HEK293 (cell line): ENCODE data around the gene SCP2D1.

Experiments
- CTCF ChIA-PET: fragments of 350-600 bp; formaldehyde crosslinking; extraction: SDS; loops from one replicate; lab custom pipeline; 2021; ENCODE audit warnings: antibody characterized with exemption; lab: Yijun Ruan, JAX
- POLR2A ChIA-PET: fragments of 300-600 bp; formaldehyde crosslinking; extraction: SDS; loops from one replicate; lab custom pipeline; 2020; ENCODE audit warnings: antibody characterized with exemption, inconsistent platforms; lab: Yijun Ruan, JAX
- H3K27ac ChIP-seq: fragments of 200-500 bp; sonication (Bioruptor generic); 2 replicates; pipeline ENCODE4 v1.5.1; 2014; ENCODE audit warnings: low read depth, low read length, control low read depth, inconsistent platforms; ENCODE audit errors: extremely low read depth
- H3K36me3 ChIP-seq, 2 experiments: fragments of 200-500 bp in 1 of 2; sonication (Bioruptor generic) in 1 of 2; 1 replicate in 1 of 2; 2 replicates in 1 of 2; pipeline ENCODE4 v1.5.1; 2014 to 2017; ENCODE audit warnings: inconsistent platforms in 2 of 2, low read length in 2 of 2; ENCODE audit not compliant: control insufficient read depth in 2 of 2, insufficient read depth in 1 of 2
- H3K4me1 ChIP-seq: fragments of 200-500 bp; sonication (Bioruptor generic); 2 replicates; pipeline ENCODE4 v1.5.1; 2014; ENCODE audit warnings: mild to moderate bottlenecking, low read length, inconsistent platforms; ENCODE audit not compliant: control insufficient read depth, insufficient read depth
- H3K4me3 ChIP-seq: 2 replicates; pipeline ENCODE4 v1.5.1; 2011; ENCODE audit warnings: low read depth, mild to moderate bottlenecking, control low read depth, low read length, moderate library complexity
- H3K9me3 ChIP-seq: fragments of 200-500 bp; sonication (Bioruptor generic); 2 replicates; pipeline ENCODE4 v1.5.1; 2014; ENCODE audit warnings: low read depth, low read length, inconsistent platforms; ENCODE audit not compliant: control insufficient read depth, insufficient read depth
- BCL11B ChIP-seq: fragments of 450-650 bp; formaldehyde crosslinking; IDR thresholded peaks from 2 replicates; pipeline ENCODE4 v1.5.1; 2016; ENCODE audit warnings: low read depth, missing biosample characterization, missing genetic modification characterization
- GLI4 ChIP-seq: fragments of 450-650 bp; formaldehyde crosslinking; IDR thresholded peaks from 2 replicates; pipeline ENCODE4 v1.5.1; 2016; ENCODE audit warnings: missing biosample characterization, missing genetic modification characterization
- GLIS2 ChIP-seq: fragments of 450-650 bp; formaldehyde crosslinking; IDR thresholded peaks from 2 replicates; pipeline ENCODE4 v1.5.1; 2016; ENCODE audit warnings: missing biosample characterization, missing genetic modification characterization
- KLF7 ChIP-seq: fragments of 450-650 bp; formaldehyde crosslinking; IDR thresholded peaks from 2 replicates; pipeline ENCODE4 v1.5.1; 2016; ENCODE audit warnings: missing biosample characterization, missing genetic modification characterization, borderline replicate concordance
- OSR2 ChIP-seq: fragments of 450-650 bp; formaldehyde crosslinking; IDR thresholded peaks from 2 replicates; pipeline ENCODE4 v1.5.1; 2016; ENCODE audit warnings: missing biosample characterization, missing genetic modification characterization
- OVOL3 ChIP-seq: fragments of 450-650 bp; formaldehyde crosslinking; IDR thresholded peaks from 2 replicates; pipeline ENCODE4 v1.5.1; 2016; ENCODE audit warnings: missing biosample characterization, missing genetic modification characterization
- RBAK ChIP-seq: fragments of 450-650 bp; formaldehyde crosslinking; IDR thresholded peaks from 2 replicates; pipeline ENCODE4 v1.5.1; 2016; ENCODE audit warnings: missing biosample characterization, missing genetic modification characterization
- SP3 ChIP-seq: fragments of 450-650 bp; formaldehyde crosslinking; IDR thresholded peaks from 2 replicates; pipeline ENCODE4 v1.5.1; 2016; ENCODE audit warnings: missing biosample characterization, missing genetic modification characterization
- SP7 ChIP-seq: fragments of 450-650 bp; formaldehyde crosslinking; IDR thresholded peaks from 2 replicates; pipeline ENCODE4 v1.5.1; 2016; ENCODE audit warnings: missing biosample characterization, missing genetic modification characterization
- YY1 ChIP-seq: fragments of 450-650 bp; formaldehyde crosslinking; IDR thresholded peaks from 2 replicates; pipeline ENCODE4 v1.5.1; 2018; ENCODE audit warnings: missing biosample characterization, missing genetic modification characterization
- ZBTB48 ChIP-seq: fragments of 450-650 bp; formaldehyde crosslinking; IDR thresholded peaks from 2 replicates; pipeline ENCODE4 v1.5.1; 2016; ENCODE audit warnings: missing biosample characterization, missing genetic modification characterization
- ZIC2 ChIP-seq: fragments of 450-650 bp; formaldehyde crosslinking; IDR thresholded peaks from 2 replicates; pipeline ENCODE4 v1.5.1; 2016; ENCODE audit warnings: missing biosample characterization, missing genetic modification characterization
- ZNF169 ChIP-seq: fragments of 450-650 bp; formaldehyde crosslinking; IDR thresholded peaks from 2 replicates; pipeline ENCODE4 v1.5.1; 2016; ENCODE audit warnings: missing biosample characterization, missing genetic modification characterization
- ZNF174 ChIP-seq: fragments of 450-650 bp; formaldehyde crosslinking; IDR thresholded peaks from 2 replicates; pipeline ENCODE4 v1.5.0; 2017; ENCODE audit warnings: missing biosample characterization, mild to moderate bottlenecking, missing genetic modification characterization
- ZNF18 ChIP-seq: fragments of 450-650 bp; formaldehyde crosslinking; IDR thresholded peaks from 2 replicates; pipeline ENCODE4 v1.5.1; 2016; ENCODE audit warnings: missing biosample characterization, missing genetic modification characterization
- ZNF223 ChIP-seq: fragments of 450-650 bp; formaldehyde crosslinking; IDR thresholded peaks from 2 replicates; pipeline ENCODE4 v1.5.1; 2016; ENCODE audit warnings: missing biosample characterization, missing genetic modification characterization
- ZNF24 ChIP-seq: fragments of 450-650 bp; formaldehyde crosslinking; IDR thresholded peaks from 2 replicates; pipeline ENCODE4 v1.5.1; 2016; ENCODE audit warnings: missing biosample characterization, missing genetic modification characterization
- ZNF280D ChIP-seq: fragments of 450-650 bp; formaldehyde crosslinking; IDR thresholded peaks from 2 replicates; pipeline ENCODE4 v1.5.1; 2016; ENCODE audit warnings: missing biosample characterization, missing genetic modification characterization
- ZNF394 ChIP-seq: fragments of 450-650 bp; formaldehyde crosslinking; IDR thresholded peaks from 2 replicates; pipeline ENCODE4 v1.5.1; 2016; ENCODE audit warnings: missing biosample characterization, missing genetic modification characterization, mild to moderate bottlenecking, moderate library complexity, borderline replicate concordance
- ZNF544 ChIP-seq: fragments of 450-650 bp; formaldehyde crosslinking; IDR thresholded peaks from 2 replicates; pipeline ENCODE4 v1.5.0; 2017; ENCODE audit warnings: missing biosample characterization, missing genetic modification characterization
- ZNF677 ChIP-seq: fragments of 450-650 bp; IDR thresholded peaks from 2 replicates; pipeline ENCODE4 v1.5.0; 2018; ENCODE audit warnings: missing biosample characterization, mild to moderate bottlenecking, missing genetic modification characterization, moderate library complexity
- ZNF785 ChIP-seq: fragments of 450-650 bp; formaldehyde crosslinking; IDR thresholded peaks from 2 replicates; pipeline ENCODE4 v1.5.1; 2016; ENCODE audit warnings: missing biosample characterization, missing genetic modification characterization
- TF ChIP-seq, protein P1 (sequence below): fragments of 450-650 bp; formaldehyde crosslinking; IDR thresholded peaks from 2 replicates; pipeline ENCODE4 v1.5.1; 2016; ENCODE audit warnings: missing biosample characterization, missing genetic modification characterization
- TF ChIP-seq, protein P2 (sequence below): fragments of 450-650 bp; formaldehyde crosslinking; IDR thresholded peaks from 2 replicates; pipeline ENCODE4 v1.5.1; 2017; ENCODE audit warnings: missing biosample characterization, missing genetic modification characterization
- TF ChIP-seq, protein P3 (sequence below): fragments of 450-650 bp; formaldehyde crosslinking; IDR thresholded peaks from 2 replicates; pipeline ENCODE4 v1.5.1; 2016; ENCODE audit warnings: missing biosample characterization, missing genetic modification characterization, borderline replicate concordance

Gene SCP2D1

GRCh38 chr20:18851629-18852028 lies 38.0 kb downstream of the SCP2D1 start:
- Histone ChIP-seq H3K9me3 (no peaks in the 10 kb centered on the region), H3K4me3 (no peak overlapping the region), H3K27ac (no peak overlapping the region), H3K36me3 (no peaks in the 10 kb centered on the region), H3K4me1 (no peaks in the 10 kb centered on the region)
- POLR2A ChIA-PET, result no interaction called here
- CTCF ChIA-PET, result interaction anchor here (0.6 kb wide), 1 partner anchor 223 kb away, joined by 3 read pairs; no protein-coding TSS in a partner anchor
- TF ChIP-seq ZNF24 (tag by site-specific recombination), result no peak
- no peak for TF ChIP-seq RBAK (tag by site-specific recombination)
- no peak for TF ChIP-seq ZNF174 (tag by site-specific recombination)
- TF ChIP-seq OSR2 (tag by site-specific recombination), result no peak
- TF ChIP-seq ZNF223 (tag by site-specific recombination), result no peak
- TF ChIP-seq, protein P1, sequence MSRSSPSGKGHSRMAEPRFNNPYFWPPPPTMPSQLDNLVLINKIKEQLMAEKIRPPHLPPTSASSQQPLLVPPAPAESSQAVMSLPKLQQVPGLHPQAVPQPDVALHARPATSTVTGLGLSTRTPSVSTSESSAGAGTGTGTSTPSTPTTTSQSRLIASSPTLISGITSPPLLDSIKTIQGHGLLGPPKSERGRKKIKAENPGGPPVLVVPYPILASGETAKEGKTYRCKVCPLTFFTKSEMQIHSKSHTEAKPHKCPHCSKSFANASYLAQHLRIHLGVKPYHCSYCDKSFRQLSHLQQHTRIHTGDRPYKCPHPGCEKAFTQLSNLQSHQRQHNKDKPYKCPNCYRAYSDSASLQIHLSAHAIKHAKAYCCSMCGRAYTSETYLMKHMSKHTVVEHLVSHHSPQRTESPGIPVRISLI, result no peak
- TF ChIP-seq ZNF544 (tag by site-specific recombination), result no peak
- no peak for TF ChIP-seq ZNF677 (tag by site-specific recombination)
- no peak for TF ChIP-seq ZNF18 (tag by site-specific recombination)
- TF ChIP-seq, protein P2, sequence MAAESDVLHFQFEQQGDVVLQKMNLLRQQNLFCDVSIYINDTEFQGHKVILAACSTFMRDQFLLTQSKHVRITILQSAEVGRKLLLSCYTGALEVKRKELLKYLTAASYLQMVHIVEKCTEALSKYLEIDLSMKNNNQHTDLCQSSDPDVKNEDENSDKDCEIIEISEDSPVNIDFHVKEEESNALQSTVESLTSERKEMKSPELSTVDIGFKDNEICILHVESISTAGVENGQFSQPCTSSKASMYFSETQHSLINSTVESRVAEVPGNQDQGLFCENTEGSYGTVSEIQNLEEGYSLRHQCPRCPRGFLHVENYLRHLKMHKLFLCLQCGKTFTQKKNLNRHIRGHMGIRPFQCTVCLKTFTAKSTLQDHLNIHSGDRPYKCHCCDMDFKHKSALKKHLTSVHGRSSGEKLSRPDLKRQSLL (tag by site-specific recombination), result no peak
- TF ChIP-seq ZBTB48 (tag by site-specific recombination), result no peak
- TF ChIP-seq, protein P3, sequence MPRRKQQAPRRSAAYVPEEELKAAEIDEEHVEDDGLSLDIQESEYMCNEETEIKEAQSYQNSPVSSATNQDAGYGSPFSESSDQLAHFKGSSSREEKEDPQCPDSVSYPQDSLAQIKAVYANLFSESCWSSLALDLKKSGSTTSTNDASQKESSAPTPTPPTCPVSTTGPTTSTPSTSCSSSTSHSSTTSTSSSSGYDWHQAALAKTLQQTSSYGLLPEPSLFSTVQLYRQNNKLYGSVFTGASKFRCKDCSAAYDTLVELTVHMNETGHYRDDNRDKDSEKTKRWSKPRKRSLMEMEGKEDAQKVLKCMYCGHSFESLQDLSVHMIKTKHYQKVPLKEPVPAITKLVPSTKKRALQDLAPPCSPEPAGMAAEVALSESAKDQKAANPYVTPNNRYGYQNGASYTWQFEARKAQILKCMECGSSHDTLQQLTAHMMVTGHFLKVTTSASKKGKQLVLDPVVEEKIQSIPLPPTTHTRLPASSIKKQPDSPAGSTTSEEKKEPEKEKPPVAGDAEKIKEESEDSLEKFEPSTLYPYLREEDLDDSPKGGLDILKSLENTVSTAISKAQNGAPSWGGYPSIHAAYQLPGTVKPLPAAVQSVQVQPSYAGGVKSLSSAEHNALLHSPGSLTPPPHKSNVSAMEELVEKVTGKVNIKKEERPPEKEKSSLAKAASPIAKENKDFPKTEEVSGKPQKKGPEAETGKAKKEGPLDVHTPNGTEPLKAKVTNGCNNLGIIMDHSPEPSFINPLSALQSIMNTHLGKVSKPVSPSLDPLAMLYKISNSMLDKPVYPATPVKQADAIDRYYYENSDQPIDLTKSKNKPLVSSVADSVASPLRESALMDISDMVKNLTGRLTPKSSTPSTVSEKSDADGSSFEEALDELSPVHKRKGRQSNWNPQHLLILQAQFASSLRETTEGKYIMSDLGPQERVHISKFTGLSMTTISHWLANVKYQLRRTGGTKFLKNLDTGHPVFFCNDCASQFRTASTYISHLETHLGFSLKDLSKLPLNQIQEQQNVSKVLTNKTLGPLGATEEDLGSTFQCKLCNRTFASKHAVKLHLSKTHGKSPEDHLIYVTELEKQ (tag by site-specific recombination), result no peak
- no peak for TF ChIP-seq YY1 (tag by site-specific recombination)
- TF ChIP-seq GLIS2 (tag by site-specific recombination), result no peak

GRCh38 chr20:18852318-18852717 lies 38.7 kb downstream of the SCP2D1 start:
- no peaks in the 10 kb centered on the region for H3K9me3 ChIP-seq
- H3K27ac ChIP-seq, result no peak overlapping the region
- H3K4me1 ChIP-seq, result no peaks in the 10 kb centered on the region
- H3K36me3 ChIP-seq, result no peaks in the 10 kb centered on the region
- POLR2A ChIA-PET, result no interaction called here
- no peak overlapping the region for H3K4me3 ChIP-seq
- CTCF ChIA-PET, result interaction anchor here (0.6 to 1.2 kb wide), 2 partner anchors 220 to 224 kb away, joined by 3 to 4 read pairs; no protein-coding TSS in a partner anchor
- TF ChIP-seq OVOL3 (tag by site-specific recombination) (no peak), ZNF394 (tag by site-specific recombination) (no peak), GLI4 (tag by site-specific recombination) (no peak), SP7 (tag by site-specific recombination) (no peak), BCL11B (tag by site-specific recombination) (no peak), ZNF280D (tag by site-specific recombination) (no peak), SP3 (tag by site-specific recombination) (no peak), KLF7 (tag by site-specific recombination) (no peak), ZIC2 (tag by site-specific recombination) (no peak), ZNF169 (no peak), ZNF785 (tag by site-specific recombination) (no peak)
